WTC11 (cell line): ENCODE data around the gene ZNF646. TPM values are rescaled to one million over a fixed set of nuclear protein-coding genes. Genes with fewer than 3 reads are reported as not detected.

ENCODE experiments used
- CREB1 ChIP-seq: sonication (generic); formaldehyde crosslinking; IDR thresholded peaks from 2 replicates; pipeline ENCODE4 v1.8.0; 2023; ENCODE audit warnings: mild to moderate bottlenecking, missing genetic modification reagents
- JUN ChIP-seq: sonication (generic); formaldehyde crosslinking; IDR thresholded peaks from 2 replicates; pipeline ENCODE4 v1.8.0; 2023; ENCODE audit warnings: mild to moderate bottlenecking, missing genetic modification reagents
- NFATC4 ChIP-seq: fragments of 250-450 bp; sonication (Bioruptor Pico); IDR thresholded peaks from 2 replicates; pipeline ENCODE4 v1.9.0; 2021; ENCODE audit warnings: mild to moderate bottlenecking
- RELA ChIP-seq: sonication (generic); formaldehyde crosslinking; IDR thresholded peaks from 2 replicates; pipeline ENCODE4 v1.8.1; 2022; ENCODE audit warnings: missing genetic modification reagents, mild to moderate bottlenecking, borderline replicate concordance
- ZNF232 ChIP-seq: sonication (generic); formaldehyde crosslinking; IDR thresholded peaks from 2 replicates; pipeline ENCODE4 v1.8.0; 2022; ENCODE audit warnings: mild to moderate bottlenecking, missing genetic modification reagents
- total RNA-seq: library from RNA; stranded (reverse); gene quantifications from 3 replicates; pipeline ENCODE4 v1.2.3, GENCODE V29; 2021
- TF ChIP-seq, protein P1 (sequence below): fragments of 250-450 bp; sonication (Bioruptor Pico); IDR thresholded peaks from 2 replicates; pipeline ENCODE4 v1.9.0; 2021; ENCODE audit warnings: mild to moderate bottlenecking, borderline replicate concordance
- TF ChIP-seq, protein P2 (sequence below): sonication (generic); formaldehyde crosslinking; IDR thresholded peaks from 2 replicates; pipeline ENCODE4 v1.8.1; 2022; ENCODE audit warnings: low read depth, missing genetic modification reagents, borderline replicate concordance
- TF ChIP-seq, protein P3 (sequence below): sonication (generic); formaldehyde crosslinking; IDR thresholded peaks from 2 replicates; pipeline ENCODE4 v1.8.1; 2023; ENCODE audit warnings: mild to moderate bottlenecking, moderate library complexity, missing genetic modification reagents
- TF ChIP-seq, protein P4 (sequence below): sonication (generic); formaldehyde crosslinking; conservative IDR thresholded peaks from 2 replicates; pipeline ENCODE4 v1.8.1; 2022; ENCODE audit warnings: mild to moderate bottlenecking, missing genetic modification reagents
- TF ChIP-seq, protein P5 (sequence below): sonication (generic); formaldehyde crosslinking; IDR thresholded peaks from 2 replicates; pipeline ENCODE4 v1.8.0; 2022; ENCODE audit warnings: mild to moderate bottlenecking, missing genetic modification reagents
- TF ChIP-seq, protein P6 (sequence below): sonication (generic); formaldehyde crosslinking; IDR thresholded peaks from 2 replicates; pipeline ENCODE4 v1.8.1; 2023; ENCODE audit warnings: mild to moderate bottlenecking, missing genetic modification reagents, borderline replicate concordance
- TF ChIP-seq, protein P7 (sequence below): sonication (generic); formaldehyde crosslinking; IDR thresholded peaks from 2 replicates; pipeline ENCODE4 v1.8.1; 2022; ENCODE audit warnings: mild to moderate bottlenecking, moderate library complexity, missing genetic modification reagents
- TF ChIP-seq, protein P8 (sequence below): fragments of 200-600 bp; IDR thresholded peaks from 2 replicates; pipeline ENCODE4 v1.8.0; 2022; ENCODE audit warnings: antibody characterized with exemption
- TF ChIP-seq, protein P9 (sequence below): sonication (generic); formaldehyde crosslinking; IDR thresholded peaks from 2 replicates; pipeline ENCODE4 v1.8.0; 2022; ENCODE audit warnings: missing genetic modification reagents

Gene ZNF646
- total RNA-seq, 1 experiment from 2014 or later, result 29.3 TPM

DNA sequence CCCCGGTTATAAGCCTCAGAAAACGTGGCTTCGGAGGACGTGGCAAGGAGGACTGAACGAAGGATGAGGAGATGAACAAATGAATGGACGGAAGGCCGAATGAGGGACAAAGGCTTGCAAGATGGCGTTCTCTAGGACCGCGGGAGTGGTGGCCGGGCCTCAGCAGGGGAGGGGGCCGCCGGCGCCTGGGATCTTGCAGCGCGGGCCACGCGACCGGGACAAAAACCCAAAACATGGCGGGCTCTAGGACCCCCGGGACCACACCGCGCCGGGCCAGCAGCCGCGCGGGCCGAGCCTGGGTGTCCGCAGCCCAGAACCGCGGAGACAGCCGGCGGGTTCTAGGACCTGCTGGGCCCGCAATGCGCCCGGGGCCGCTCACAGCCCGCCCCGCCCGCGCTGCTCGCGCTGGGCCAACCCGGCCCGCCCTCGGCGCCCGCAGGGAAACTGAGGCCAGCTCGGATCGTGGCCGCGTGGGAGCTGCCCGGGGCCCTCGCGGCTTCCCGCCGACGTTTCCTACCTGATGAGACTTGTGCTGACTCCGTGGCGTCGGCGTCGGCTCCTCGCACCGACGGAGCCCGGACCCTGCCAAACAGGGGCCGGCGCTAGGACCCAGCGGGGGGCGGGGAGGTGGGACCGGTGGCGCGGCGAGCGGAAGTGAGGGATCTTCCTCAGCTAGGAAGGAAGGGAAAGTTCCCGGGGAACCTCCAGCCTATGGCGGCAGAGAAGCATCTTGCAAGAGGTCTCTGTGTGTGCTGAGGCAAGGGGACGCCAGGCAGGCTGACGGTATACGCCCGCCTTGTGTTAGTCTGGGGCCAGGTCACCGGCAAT lies 866 bp upstream of the ZNF646 start (continued):
- TF ChIP-seq, protein P1, sequence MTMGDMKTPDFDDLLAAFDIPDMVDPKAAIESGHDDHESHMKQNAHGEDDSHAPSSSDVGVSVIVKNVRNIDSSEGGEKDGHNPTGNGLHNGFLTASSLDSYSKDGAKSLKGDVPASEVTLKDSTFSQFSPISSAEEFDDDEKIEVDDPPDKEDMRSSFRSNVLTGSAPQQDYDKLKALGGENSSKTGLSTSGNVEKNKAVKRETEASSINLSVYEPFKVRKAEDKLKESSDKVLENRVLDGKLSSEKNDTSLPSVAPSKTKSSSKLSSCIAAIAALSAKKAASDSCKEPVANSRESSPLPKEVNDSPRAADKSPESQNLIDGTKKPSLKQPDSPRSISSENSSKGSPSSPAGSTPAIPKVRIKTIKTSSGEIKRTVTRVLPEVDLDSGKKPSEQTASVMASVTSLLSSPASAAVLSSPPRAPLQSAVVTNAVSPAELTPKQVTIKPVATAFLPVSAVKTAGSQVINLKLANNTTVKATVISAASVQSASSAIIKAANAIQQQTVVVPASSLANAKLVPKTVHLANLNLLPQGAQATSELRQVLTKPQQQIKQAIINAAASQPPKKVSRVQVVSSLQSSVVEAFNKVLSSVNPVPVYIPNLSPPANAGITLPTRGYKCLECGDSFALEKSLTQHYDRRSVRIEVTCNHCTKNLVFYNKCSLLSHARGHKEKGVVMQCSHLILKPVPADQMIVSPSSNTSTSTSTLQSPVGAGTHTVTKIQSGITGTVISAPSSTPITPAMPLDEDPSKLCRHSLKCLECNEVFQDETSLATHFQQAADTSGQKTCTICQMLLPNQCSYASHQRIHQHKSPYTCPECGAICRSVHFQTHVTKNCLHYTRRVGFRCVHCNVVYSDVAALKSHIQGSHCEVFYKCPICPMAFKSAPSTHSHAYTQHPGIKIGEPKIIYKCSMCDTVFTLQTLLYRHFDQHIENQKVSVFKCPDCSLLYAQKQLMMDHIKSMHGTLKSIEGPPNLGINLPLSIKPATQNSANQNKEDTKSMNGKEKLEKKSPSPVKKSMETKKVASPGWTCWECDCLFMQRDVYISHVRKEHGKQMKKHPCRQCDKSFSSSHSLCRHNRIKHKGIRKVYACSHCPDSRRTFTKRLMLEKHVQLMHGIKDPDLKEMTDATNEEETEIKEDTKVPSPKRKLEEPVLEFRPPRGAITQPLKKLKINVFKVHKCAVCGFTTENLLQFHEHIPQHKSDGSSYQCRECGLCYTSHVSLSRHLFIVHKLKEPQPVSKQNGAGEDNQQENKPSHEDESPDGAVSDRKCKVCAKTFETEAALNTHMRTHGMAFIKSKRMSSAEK (CRISPR knock-in tag), result no peak
- TF ChIP-seq, protein P2, sequence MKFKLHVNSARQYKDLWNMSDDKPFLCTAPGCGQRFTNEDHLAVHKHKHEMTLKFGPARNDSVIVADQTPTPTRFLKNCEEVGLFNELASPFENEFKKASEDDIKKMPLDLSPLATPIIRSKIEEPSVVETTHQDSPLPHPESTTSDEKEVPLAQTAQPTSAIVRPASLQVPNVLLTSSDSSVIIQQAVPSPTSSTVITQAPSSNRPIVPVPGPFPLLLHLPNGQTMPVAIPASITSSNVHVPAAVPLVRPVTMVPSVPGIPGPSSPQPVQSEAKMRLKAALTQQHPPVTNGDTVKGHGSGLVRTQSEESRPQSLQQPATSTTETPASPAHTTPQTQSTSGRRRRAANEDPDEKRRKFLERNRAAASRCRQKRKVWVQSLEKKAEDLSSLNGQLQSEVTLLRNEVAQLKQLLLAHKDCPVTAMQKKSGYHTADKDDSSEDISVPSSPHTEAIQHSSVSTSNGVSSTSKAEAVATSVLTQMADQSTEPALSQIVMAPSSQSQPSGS (CRISPR knock-in tag), result no peak
- TF ChIP-seq NFATC4 (no peak), CREB1 (CRISPR knock-in tag) (no peak), ZNF232 (CRISPR knock-in tag) (no peak), RELA (CRISPR knock-in tag) (no peak), JUN (CRISPR knock-in tag) (no peak)
- TF ChIP-seq, protein P3, sequence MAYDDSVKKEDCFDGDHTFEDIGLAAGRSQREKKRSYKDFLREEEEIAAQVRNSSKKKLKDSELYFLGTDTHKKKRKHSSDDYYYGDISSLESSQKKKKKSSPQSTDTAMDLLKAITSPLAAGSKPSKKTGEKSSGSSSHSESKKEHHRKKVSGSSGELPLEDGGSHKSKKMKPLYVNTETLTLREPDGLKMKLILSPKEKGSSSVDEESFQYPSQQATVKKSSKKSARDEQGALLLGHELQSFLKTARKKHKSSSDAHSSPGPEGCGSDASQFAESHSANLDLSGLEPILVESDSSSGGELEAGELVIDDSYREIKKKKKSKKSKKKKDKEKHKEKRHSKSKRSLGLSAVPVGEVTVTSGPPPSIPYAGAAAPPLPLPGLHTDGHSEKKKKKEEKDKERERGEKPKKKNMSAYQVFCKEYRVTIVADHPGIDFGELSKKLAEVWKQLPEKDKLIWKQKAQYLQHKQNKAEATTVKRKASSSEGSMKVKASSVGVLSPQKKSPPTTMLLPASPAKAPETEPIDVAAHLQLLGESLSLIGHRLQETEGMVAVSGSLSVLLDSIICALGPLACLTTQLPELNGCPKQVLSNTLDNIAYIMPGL, result no peak; the same call in 1 of the 2 replicates
- TF ChIP-seq, protein P4, sequence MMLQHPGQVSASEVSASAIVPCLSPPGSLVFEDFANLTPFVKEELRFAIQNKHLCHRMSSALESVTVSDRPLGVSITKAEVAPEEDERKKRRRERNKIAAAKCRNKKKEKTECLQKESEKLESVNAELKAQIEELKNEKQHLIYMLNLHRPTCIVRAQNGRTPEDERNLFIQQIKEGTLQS (CRISPR knock-in tag), result no peak
- TF ChIP-seq, protein P5, sequence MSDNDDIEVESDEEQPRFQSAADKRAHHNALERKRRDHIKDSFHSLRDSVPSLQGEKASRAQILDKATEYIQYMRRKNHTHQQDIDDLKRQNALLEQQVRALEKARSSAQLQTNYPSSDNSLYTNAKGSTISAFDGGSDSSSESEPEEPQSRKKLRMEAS (CRISPR knock-in tag), result peak; percentile 64; the same call in 1 of the 2 replicates
- TF ChIP-seq, protein P6, sequence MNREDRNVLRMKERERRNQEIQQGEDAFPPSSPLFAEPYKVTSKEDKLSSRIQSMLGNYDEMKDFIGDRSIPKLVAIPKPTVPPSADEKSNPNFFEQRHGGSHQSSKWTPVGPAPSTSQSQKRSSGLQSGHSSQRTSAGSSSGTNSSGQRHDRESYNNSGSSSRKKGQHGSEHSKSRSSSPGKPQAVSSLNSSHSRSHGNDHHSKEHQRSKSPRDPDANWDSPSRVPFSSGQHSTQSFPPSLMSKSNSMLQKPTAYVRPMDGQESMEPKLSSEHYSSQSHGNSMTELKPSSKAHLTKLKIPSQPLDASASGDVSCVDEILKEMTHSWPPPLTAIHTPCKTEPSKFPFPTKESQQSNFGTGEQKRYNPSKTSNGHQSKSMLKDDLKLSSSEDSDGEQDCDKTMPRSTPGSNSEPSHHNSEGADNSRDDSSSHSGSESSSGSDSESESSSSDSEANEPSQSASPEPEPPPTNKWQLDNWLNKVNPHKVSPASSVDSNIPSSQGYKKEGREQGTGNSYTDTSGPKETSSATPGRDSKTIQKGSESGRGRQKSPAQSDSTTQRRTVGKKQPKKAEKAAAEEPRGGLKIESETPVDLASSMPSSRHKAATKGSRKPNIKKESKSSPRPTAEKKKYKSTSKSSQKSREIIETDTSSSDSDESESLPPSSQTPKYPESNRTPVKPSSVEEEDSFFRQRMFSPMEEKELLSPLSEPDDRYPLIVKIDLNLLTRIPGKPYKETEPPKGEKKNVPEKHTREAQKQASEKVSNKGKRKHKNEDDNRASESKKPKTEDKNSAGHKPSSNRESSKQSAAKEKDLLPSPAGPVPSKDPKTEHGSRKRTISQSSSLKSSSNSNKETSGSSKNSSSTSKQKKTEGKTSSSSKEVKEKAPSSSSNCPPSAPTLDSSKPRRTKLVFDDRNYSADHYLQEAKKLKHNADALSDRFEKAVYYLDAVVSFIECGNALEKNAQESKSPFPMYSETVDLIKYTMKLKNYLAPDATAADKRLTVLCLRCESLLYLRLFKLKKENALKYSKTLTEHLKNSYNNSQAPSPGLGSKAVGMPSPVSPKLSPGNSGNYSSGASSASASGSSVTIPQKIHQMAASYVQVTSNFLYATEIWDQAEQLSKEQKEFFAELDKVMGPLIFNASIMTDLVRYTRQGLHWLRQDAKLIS, result no peak
- TF ChIP-seq, protein P7, sequence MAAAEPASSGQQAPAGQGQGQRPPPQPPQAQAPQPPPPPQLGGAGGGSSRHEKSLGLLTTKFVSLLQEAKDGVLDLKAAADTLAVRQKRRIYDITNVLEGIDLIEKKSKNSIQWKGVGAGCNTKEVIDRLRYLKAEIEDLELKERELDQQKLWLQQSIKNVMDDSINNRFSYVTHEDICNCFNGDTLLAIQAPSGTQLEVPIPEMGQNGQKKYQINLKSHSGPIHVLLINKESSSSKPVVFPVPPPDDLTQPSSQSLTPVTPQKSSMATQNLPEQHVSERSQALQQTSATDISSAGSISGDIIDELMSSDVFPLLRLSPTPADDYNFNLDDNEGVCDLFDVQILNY (CRISPR knock-in tag), result no peak; the same call in 1 of the 2 replicates
- TF ChIP-seq, protein P8, sequence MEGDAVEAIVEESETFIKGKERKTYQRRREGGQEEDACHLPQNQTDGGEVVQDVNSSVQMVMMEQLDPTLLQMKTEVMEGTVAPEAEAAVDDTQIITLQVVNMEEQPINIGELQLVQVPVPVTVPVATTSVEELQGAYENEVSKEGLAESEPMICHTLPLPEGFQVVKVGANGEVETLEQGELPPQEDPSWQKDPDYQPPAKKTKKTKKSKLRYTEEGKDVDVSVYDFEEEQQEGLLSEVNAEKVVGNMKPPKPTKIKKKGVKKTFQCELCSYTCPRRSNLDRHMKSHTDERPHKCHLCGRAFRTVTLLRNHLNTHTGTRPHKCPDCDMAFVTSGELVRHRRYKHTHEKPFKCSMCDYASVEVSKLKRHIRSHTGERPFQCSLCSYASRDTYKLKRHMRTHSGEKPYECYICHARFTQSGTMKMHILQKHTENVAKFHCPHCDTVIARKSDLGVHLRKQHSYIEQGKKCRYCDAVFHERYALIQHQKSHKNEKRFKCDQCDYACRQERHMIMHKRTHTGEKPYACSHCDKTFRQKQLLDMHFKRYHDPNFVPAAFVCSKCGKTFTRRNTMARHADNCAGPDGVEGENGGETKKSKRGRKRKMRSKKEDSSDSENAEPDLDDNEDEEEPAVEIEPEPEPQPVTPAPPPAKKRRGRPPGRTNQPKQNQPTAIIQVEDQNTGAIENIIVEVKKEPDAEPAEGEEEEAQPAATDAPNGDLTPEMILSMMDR, result no peak
- TF ChIP-seq, protein P9, sequence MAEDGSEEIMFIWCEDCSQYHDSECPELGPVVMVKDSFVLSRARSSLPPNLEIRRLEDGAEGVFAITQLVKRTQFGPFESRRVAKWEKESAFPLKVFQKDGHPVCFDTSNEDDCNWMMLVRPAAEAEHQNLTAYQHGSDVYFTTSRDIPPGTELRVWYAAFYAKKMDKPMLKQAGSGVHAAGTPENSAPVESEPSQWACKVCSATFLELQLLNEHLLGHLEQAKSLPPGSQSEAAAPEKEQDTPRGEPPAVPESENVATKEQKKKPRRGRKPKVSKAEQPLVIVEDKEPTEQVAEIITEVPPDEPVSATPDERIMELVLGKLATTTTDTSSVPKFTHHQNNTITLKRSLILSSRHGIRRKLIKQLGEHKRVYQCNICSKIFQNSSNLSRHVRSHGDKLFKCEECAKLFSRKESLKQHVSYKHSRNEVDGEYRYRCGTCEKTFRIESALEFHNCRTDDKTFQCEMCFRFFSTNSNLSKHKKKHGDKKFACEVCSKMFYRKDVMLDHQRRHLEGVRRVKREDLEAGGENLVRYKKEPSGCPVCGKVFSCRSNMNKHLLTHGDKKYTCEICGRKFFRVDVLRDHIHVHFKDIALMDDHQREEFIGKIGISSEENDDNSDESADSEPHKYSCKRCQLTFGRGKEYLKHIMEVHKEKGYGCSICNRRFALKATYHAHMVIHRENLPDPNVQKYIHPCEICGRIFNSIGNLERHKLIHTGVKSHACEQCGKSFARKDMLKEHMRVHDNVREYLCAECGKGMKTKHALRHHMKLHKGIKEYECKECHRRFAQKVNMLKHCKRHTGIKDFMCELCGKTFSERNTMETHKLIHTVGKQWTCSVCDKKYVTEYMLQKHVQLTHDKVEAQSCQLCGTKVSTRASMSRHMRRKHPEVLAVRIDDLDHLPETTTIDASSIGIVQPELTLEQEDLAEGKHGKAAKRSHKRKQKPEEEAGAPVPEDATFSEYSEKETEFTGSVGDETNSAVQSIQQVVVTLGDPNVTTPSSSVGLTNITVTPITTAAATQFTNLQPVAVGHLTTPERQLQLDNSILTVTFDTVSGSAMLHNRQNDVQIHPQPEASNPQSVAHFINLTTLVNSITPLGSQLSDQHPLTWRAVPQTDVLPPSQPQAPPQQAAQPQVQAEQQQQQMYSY (CRISPR knock-in tag), result 0 out of 2 replicates have a peak, but pooled peaks have one; percentile 27
